HepG2 (cell line): ENCODE results near the gene GRM7. TPM values are rescaled to one million over a fixed set of nuclear protein-coding genes. Genes with fewer than 3 reads are reported as not detected.
A peak's percentile ranks its signal among the peaks of the same experiment; 100 is the strongest.

ENCODE experiments used
- ATAC-seq: fragments of 200-7000 bp; cut with Tn5 transposase; 3 replicates; pipeline ENCODE4 v1.9.1; 2020; ENCODE audit warnings: mild to moderate bottlenecking, moderate library complexity
- BruUV-seq: library from RNA; stranded (reverse); fragments of 400-500 nt; replicated peaks from 2 replicates; lab custom pipeline; 2021; lab: Mats Ljungman, UMichigan
- CTCF ChIA-PET: fragments of 300-600 bp; formaldehyde crosslinking; extraction: SDS; loops from one replicate; lab custom pipeline; 2021; ENCODE audit warnings: low total read pairs, inconsistent platforms, low intra/inter-chr PET ratio; lab: Yijun Ruan, JAX
- POLR2A ChIA-PET: fragments of 350-600 bp; sonication (Branson Sonifier 250); formaldehyde crosslinking; loops from one replicate; lab custom pipeline; 2020; ENCODE audit warnings: antibody characterized with exemption, inconsistent platforms; lab: Yijun Ruan, JAX
- DNase-seq: peaks from one replicate; pipeline ENCODE4 v3.0.0-alpha.2; 2015; ENCODE audit warnings: low spot score
- FAIRE-seq: peaks from 3 replicates; lab custom pipeline; 2011; peaks lifted over from hg19 to GRCh38; lab: Jason Lieb, UNC
- H2AFZ ChIP-seq: one replicate; pipeline ENCODE4 v1.6.1; 2011; ENCODE audit warnings: low read length, inconsistent platforms
- H3K27ac ChIP-seq: fragments of 300-600 bp; 3 replicates; pipeline ENCODE4 v1.8.0; 2011; ENCODE audit warnings: mixed run types, mild to moderate bottlenecking, mixed read lengths, low read length, inconsistent platforms; ENCODE audit not compliant: insufficient read depth; ENCODE audit errors: extremely low read length
- H3K27me3 ChIP-seq, 2 experiments: fragments of 200-600 bp in 1 of 2; 2 replicates in 1 of 2; 3 replicates in 1 of 2; pipeline versions ENCODE4 v1.6.0 to v1.8.0; 2011; ENCODE audit warnings: low read length in 2 of 2, mild to moderate bottlenecking in 2 of 2, moderate library complexity in 2 of 2, inconsistent platforms in 1 of 2; ENCODE audit not compliant: insufficient read depth in 2 of 2, control insufficient read depth in 1 of 2
- H3K36me3 ChIP-seq, 2 experiments: fragments of 200-600 bp in 1 of 2; replicated peaks in 1 of 2; 2 replicates in 1 of 2; 3 replicates in 1 of 2; pipeline versions ENCODE4 v1.5.1 to v1.8.0; 2011; ENCODE audit warnings: low read length in 2 of 2, inconsistent platforms in 1 of 2; ENCODE audit not compliant: insufficient read depth in 2 of 2, control insufficient read depth in 1 of 2
- H3K4me1 ChIP-seq: 2 replicates; pipeline ENCODE4 v1.5.1; 2012; ENCODE audit warnings: low read length, inconsistent platforms; ENCODE audit not compliant: insufficient read depth
- H3K4me2 ChIP-seq: 2 replicates; pipeline ENCODE4 v1.6.0; 2011; ENCODE audit warnings: low read depth, low read length, inconsistent platforms
- H3K4me3 ChIP-seq, 3 experiments: fragments of 200-600 bp in 1 of 3; sonication (generic), shearing (Covaris generic) in 1 of 3; replicated peaks in 1 of 3; 2 replicates each; pipeline ENCODE4 v1.5.1; 2011 to 2016; ENCODE audit warnings: low read length in 3 of 3, inconsistent platforms in 2 of 3, low read depth in 2 of 3, mild to moderate bottlenecking in 2 of 3, control low read depth in 1 of 3, mixed read lengths in 1 of 3; ENCODE audit not compliant: insufficient read depth in 1 of 3
- H3K79me2 ChIP-seq: one replicate; pipeline ENCODE4 v1.6.1; 2011; ENCODE audit warnings: low read length, inconsistent platforms; ENCODE audit not compliant: insufficient read depth
- H3K9ac ChIP-seq: 2 replicates; pipeline ENCODE4 v1.6.0; 2011; ENCODE audit warnings: mild to moderate bottlenecking, low read depth, low read length, inconsistent platforms; ENCODE audit not compliant: insufficient read depth
- H3K9me3 ChIP-seq: 2 replicates; pipeline ENCODE4 v1.5.1; 2012; ENCODE audit warnings: mild to moderate bottlenecking, low read length
- H4K20me1 ChIP-seq: 2 replicates; pipeline ENCODE4 v1.6.0; 2011; ENCODE audit warnings: inconsistent platforms, mild to moderate bottlenecking, low read length, moderate library complexity; ENCODE audit not compliant: insufficient read depth
- HMG20A ChIP-seq: IDR thresholded peaks from 2 replicates; pipeline ENCODE4 v1.6.1; 2016; ENCODE audit warnings: borderline replicate concordance
- MAFF ChIP-seq: IDR thresholded peaks from 2 replicates; pipeline ENCODE4 v1.6.1; 2011; ENCODE audit warnings: low read depth, low read length, improper control_type of control experiment
- MAFK ChIP-seq, 2 experiments: IDR thresholded peaks in 1 of 2; conservative IDR thresholded peaks in 1 of 2; 2 replicates each; pipeline ENCODE4 v1.6.1; 2011; ENCODE audit warnings: improper control_type of control experiment in 2 of 2, low read length in 2 of 2
- NPAS2 ChIP-seq: sonication (generic); formaldehyde crosslinking; IDR thresholded peaks from 2 replicates; pipeline ENCODE4 v1.8.0; 2022; ENCODE audit warnings: mild to moderate bottlenecking, missing genetic modification reagents, borderline replicate concordance
- THAP11 ChIP-seq: IDR thresholded peaks from 2 replicates; pipeline ENCODE4 v1.6.1; 2016; ENCODE audit warnings: missing biosample characterization, missing genetic modification reagents
- ZNF205 ChIP-seq: IDR thresholded peaks from 2 replicates; pipeline ENCODE4 v1.6.1; 2018; ENCODE audit warnings: missing biosample characterization, missing genetic modification reagents
- WGBS: methylation state at CpG from one replicate; pipeline ENCODE4 v1.1.6; 2017; ENCODE audit warnings: low lambda C conversion rate; 5-methylcytosine and 5-hydroxymethylcytosine counted together
- in situ Hi-C: cut with HindIII; loops from 2 replicates; pipeline ENCODE4 v1.10.0; 2017; ENCODE audit warnings: low pct_unique_long_range_greater_than_20kb; ENCODE audit not compliant: extremely low pct_ligation_motif_present
- intact Hi-C: fragments of 100-400 bp; cut with micrococcal nuclease; formaldehyde crosslinking; loops from one replicate; pipeline ENCODE4 v1.10.0; 2022; ENCODE audit not compliant: unreplicated experiment
- polyA plus RNA-seq, 8 experiments: library from polyadenylated mRNA; depleted of rRNA in 3 of 8; stranded (reverse) in 7 of 8; unstranded in 1 of 8; fragments of >200 nt; fragmentation: Illumina TruSeq in 4 of 8; extraction: Trizol in 4 of 8; gene quantifications; 2 replicates each; pipeline versions ENCODE4 v1.2.1 to v1.2.3, GENCODE V29; 2011 to 2016; ENCODE audit warnings: low read depth in 4 of 8, missing spikeins in 1 of 8, mixed read lengths in 1 of 8; ENCODE audit not compliant: insufficient read depth in 1 of 8
- total RNA-seq, 5 experiments: library from RNA; depleted of rRNA; stranded (reverse); fragments of >200 nt; fragmentation: Illumina TruSeq; extraction: Trizol; gene quantifications; 2 replicates each; pipeline ENCODE4 v1.2.3, GENCODE V29; 2016; ENCODE audit warnings: low read depth in 1 of 5

GRM7 gene
- total and polyA plus RNA-seq, 2 of the 13 experiments (the other 11 are each of a cell fraction or from before 2014, with no cell fraction given) = not detected

- no peak for FAIRE-seq
- CTCF ChIA-PET = no interaction called here
Observed at GRCh38 chr3:7621651-7622050, 760.7 kb downstream of the GRM7 start.

GRCh38 chr3:7625021-7625420, 764.1 kb downstream of the GRM7 start:
- H3K4me1 ChIP-seq = no peaks in the 10 kb centered on the region
- no peak overlapping the region for H3K4me2 ChIP-seq
- TF ChIP-seq ZNF205 (no peak), THAP11 (CRISPR knock-in tag) (no peak)
- TF ChIP-seq, all 625 proteins: peak for 0
- WGBS = 12% methylated on average over 6 of the region's 6 CpGs
- ATAC-seq (no peak), FAIRE-seq (no peak), DNase-seq (no peak)
- Histone ChIP-seq H3K27ac (no peak overlapping the region), H3K79me2 (no peaks in the 10 kb centered on the region), H4K20me1 (no peaks in the 10 kb centered on the region), H3K27me3 (no peaks in the 10 kb centered on the region), H3K9me3 (peaks cover 53% of the 10 kb centered on the region), H3K36me3 (no peaks in the 10 kb centered on the region), H2AFZ (no peak overlapping the region), H3K4me3 (no peak overlapping the region), H3K9ac (no peak overlapping the region)
- POLR2A ChIA-PET = no interaction called here
- no TSS peak for BruUV-seq
- in situ Hi-C loops = no loop called here
- intact Hi-C loops = no loop called here
- CTCF ChIA-PET = no interaction called here

More at GRCh38 chr3:7621651-7622050, 760.7 kb downstream of the GRM7 start:
- Histone ChIP-seq H3K9me3 (peaks cover 55% of the 10 kb centered on the region), H3K27me3 (no peaks in the 10 kb centered on the region), H3K79me2 (no peaks in the 10 kb centered on the region), H3K36me3 (no peaks in the 10 kb centered on the region), H3K4me2 (no peak overlapping the region), H3K9ac (no peak overlapping the region), H4K20me1 (no peaks in the 10 kb centered on the region), H3K4me1 (no peaks in the 10 kb centered on the region), H2AFZ (no peak overlapping the region), H3K4me3 (no peak overlapping the region), H3K27ac (no peak overlapping the region)
- intact Hi-C loops (no loop called here), in situ Hi-C loops (no loop called here)
- no peak for ATAC-seq
- 0 out of 2 replicates have a peak, but pooled peaks have one; percentile 30 for TF ChIP-seq MAFF
- TF ChIP-seq NPAS2 (CRISPR knock-in tag) = no peak
- peak; percentile 39 to 58; a peak in 3 of 4 replicates for TF ChIP-seq MAFK (conservative IDR thresholded peaks at IDR 0.05 in 1 of 2, IDR thresholded peaks at IDR 0.05 in 1 of 2; ENCODE audit: low read length in 2 of 2)
- no peak for TF ChIP-seq HMG20A
- 42% methylated on average over 3 of the region's 3 CpGs for WGBS
- POLR2A ChIA-PET = no interaction called here
- no TSS peak for BruUV-seq
- no peak for DNase-seq
